ENCODE measurements around the gene EID3. TPM values are rescaled to one million over a fixed set of nuclear protein-coding genes. Genes with fewer than 3 reads are reported as not detected.

Gene EID3
- total RNA-seq, 1 donor = 19.2 TPM

DNA sequence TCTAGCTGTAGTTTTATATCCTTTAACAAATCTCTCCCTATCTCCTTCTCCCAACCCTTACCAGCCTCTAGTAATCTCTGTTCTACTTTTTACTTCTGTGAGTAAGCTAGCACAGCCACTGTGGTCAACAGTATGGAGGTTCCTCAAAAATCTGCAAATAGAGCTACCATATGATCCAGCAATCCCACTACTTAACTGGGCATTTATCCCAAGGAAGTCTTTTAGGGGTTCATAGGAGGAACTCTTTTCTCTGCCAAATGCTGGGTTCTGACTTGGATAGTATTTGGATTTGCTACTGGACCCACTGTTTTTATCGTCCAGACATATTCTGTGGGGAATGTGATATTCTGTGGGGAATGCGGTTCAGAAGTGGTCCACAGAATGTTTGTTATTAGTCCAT, 41.1 kb downstream of the EID3 start:
- H4K20me1 ChIP-seq (ENCODE audit: insufficient read depth, low read length) = peaks cover 71% of the 10 kb centered on the region
- H3K4me3 ChIP-seq (ENCODE audit: insufficient read depth, low read length) = no peak overlapping the region
- no peak overlapping the region for H2AFZ ChIP-seq (ENCODE audit: low read length)
- H3K4me1 ChIP-seq (ENCODE audit: insufficient read depth, low read length) = peaks cover 17% of the 10 kb centered on the region
- peaks cover 47% of the 10 kb centered on the region for H3K79me2 ChIP-seq (ENCODE audit: insufficient read depth, low read length)
- TF ChIP-seq, protein P1, sequence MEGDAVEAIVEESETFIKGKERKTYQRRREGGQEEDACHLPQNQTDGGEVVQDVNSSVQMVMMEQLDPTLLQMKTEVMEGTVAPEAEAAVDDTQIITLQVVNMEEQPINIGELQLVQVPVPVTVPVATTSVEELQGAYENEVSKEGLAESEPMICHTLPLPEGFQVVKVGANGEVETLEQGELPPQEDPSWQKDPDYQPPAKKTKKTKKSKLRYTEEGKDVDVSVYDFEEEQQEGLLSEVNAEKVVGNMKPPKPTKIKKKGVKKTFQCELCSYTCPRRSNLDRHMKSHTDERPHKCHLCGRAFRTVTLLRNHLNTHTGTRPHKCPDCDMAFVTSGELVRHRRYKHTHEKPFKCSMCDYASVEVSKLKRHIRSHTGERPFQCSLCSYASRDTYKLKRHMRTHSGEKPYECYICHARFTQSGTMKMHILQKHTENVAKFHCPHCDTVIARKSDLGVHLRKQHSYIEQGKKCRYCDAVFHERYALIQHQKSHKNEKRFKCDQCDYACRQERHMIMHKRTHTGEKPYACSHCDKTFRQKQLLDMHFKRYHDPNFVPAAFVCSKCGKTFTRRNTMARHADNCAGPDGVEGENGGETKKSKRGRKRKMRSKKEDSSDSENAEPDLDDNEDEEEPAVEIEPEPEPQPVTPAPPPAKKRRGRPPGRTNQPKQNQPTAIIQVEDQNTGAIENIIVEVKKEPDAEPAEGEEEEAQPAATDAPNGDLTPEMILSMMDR (IDR thresholded peaks at IDR 0.05; ENCODE audit: extremely low read depth, low read depth, low read length) = no peak
- no peaks in the 10 kb centered on the region for H3K9me3 ChIP-seq (ENCODE audit: low read depth, low read length)
- no peaks in the 10 kb centered on the region for H3K27me3 ChIP-seq (ENCODE audit: insufficient read depth, low read length)
- peaks cover 93% of the 10 kb centered on the region for H3K36me3 ChIP-seq (ENCODE audit: insufficient read depth, low read length)
- peak overlapping the region; percentile 38 for H3K27ac ChIP-seq (ENCODE audit: low read depth, low read length)
- H3K4me2 ChIP-seq (ENCODE audit: insufficient read depth, low read length) = no peak overlapping the region
- DNase-seq (ENCODE audit: insufficient read length, low spot score, missing footprints) = no peak

DNA sequence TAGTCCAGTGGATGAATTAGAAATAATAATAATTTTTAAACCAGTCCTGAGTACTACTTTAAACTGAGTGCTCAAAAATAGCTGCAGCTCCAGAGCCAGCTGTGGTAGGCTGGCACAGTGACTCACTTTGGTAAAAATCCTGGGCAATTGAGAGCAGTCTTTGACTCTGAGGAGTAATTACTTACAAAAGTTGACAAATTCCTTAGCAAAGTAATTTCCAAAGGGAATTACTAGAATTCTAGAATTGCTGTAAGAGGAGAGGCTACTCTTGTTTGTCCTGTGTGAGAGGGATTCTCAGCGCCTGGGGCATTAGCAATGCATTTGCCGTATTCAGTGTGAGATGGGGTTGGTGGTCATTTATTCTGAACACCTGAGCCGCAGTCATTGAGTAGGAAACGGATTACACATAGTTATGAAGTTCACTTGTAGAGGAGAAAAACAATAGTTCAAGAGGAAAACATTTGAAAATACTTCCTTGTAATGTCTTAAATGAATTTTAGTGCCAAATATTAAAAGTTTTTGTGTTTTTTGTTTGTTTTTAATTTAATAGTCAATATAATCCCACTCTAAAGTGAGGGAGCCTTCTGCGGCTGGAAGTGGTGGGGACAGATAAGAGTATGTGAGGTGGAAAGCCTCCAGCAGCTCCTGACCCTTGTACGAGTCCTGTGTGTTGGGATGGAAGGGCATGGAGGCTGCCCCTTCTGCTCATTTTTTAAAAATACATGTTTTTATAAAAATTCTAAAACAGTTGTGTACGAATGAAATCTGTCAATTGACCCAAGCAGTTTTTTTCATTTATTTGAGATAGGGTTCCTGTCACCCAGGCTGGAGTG, 41.9 kb downstream of the EID3 start:
- Histone ChIP-seq H3K27me3 (ENCODE audit: insufficient read depth, low read length) (no peaks in the 10 kb centered on the region), H3K9me3 (ENCODE audit: low read depth, low read length) (no peaks in the 10 kb centered on the region), H4K20me1 (ENCODE audit: insufficient read depth, low read length) (peaks cover 71% of the 10 kb centered on the region), H3K4me2 (ENCODE audit: insufficient read depth, low read length) (no peak overlapping the region), H3K4me3 (ENCODE audit: insufficient read depth, low read length) (no peak overlapping the region), H2AFZ (ENCODE audit: low read length) (no peak overlapping the region), H3K27ac (ENCODE audit: low read depth, low read length) (peak overlapping the region; percentile 38), H3K36me3 (ENCODE audit: insufficient read depth, low read length) (peaks cover 93% of the 10 kb centered on the region), H3K79me2 (ENCODE audit: insufficient read depth, low read length) (peaks cover 44% of the 10 kb centered on the region), H3K4me1 (ENCODE audit: insufficient read depth, low read length) (peaks cover 12% of the 10 kb centered on the region)
- TF ChIP-seq, protein P1 (IDR thresholded peaks at IDR 0.05; ENCODE audit: extremely low read depth, low read depth, low read length) = no peak
- no peak for DNase-seq (ENCODE audit: insufficient read length, low spot score, missing footprints)

DNA sequence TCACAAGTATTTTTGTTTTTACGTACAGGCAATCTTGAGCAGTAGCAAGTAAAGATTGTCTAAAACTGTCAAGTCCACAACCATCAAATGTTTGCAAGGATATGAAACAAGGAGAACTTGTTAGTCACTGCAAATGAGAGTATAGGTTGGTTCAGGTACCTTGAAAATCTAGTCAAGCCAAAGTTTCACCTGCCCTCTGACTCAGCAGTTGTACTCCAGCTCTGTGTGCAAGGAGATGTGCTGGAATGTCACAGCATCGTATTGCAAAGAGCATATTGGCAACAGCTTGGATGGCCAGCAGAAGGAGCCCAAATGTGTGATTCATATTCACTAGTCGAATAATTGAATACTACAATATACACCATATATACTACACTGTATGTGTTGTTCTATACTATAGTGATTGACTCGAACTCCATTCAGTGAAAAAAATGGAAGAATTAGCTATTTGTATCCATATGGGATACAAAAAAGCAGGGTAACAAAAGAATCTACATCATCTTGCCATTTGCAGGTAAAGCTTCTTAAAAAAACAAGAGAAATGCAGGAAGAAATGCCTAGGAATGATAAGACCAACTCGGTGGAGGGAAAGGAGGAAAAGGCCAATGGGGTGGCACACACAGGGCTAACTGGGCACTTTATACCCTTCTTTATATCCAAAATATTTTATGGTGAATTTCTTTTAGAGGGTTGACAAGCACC, 44.0 kb downstream of the EID3 start:
- no peak for DNase-seq (ENCODE audit: insufficient read length, low spot score, missing footprints)
- Histone ChIP-seq H3K4me2 (ENCODE audit: insufficient read depth, low read length) (no peak overlapping the region), H3K79me2 (ENCODE audit: insufficient read depth, low read length) (peaks cover 32% of the 10 kb centered on the region), H3K4me3 (ENCODE audit: insufficient read depth, low read length) (no peak overlapping the region), H3K9me3 (ENCODE audit: low read depth, low read length) (no peaks in the 10 kb centered on the region), H3K36me3 (ENCODE audit: insufficient read depth, low read length) (peaks cover 92% of the 10 kb centered on the region), H3K27ac (ENCODE audit: low read depth, low read length) (no peak overlapping the region), H3K27me3 (ENCODE audit: insufficient read depth, low read length) (no peaks in the 10 kb centered on the region), H2AFZ (ENCODE audit: low read length) (no peak overlapping the region), H4K20me1 (ENCODE audit: insufficient read depth, low read length) (peaks cover 69% of the 10 kb centered on the region), H3K4me1 (ENCODE audit: insufficient read depth, low read length) (peaks cover 10% of the 10 kb centered on the region)
- TF ChIP-seq, protein P1 (IDR thresholded peaks at IDR 0.05; ENCODE audit: extremely low read depth, low read depth, low read length) = no peak
